Upper lobe of left lung (tissue), 6 donors: ENCODE data around the gene PTPRG. TPM values are rescaled to one million over a fixed set of nuclear protein-coding genes. Genes with fewer than 3 reads are reported as not detected.

Source experiments
- ATAC-seq, 2 donors: fragments of 200-7000 bp; cut with Tn5 transposase; one replicate each; pipeline ENCODE4 v1.9.1; 2022; ENCODE audit warnings: mild to moderate bottlenecking in 2 of 2, moderate library complexity in 2 of 2; ENCODE audit not compliant: low FRiP score in 2 of 2
- DNase-seq, 2 donors: peaks; one replicate each; pipeline ENCODE4 v3.0.0-alpha.2; 2019 to 2020
- H3K27ac ChIP-seq, 4 donors: fragments of 200-600 bp; sonication (generic); one replicate each; pipeline ENCODE4 v1.5.1; 2016 to 2019
- H3K27me3 ChIP-seq, 4 donors: fragments of 200-600 bp; sonication (generic); one replicate each; pipeline ENCODE4 v1.5.1; 2017 to 2019
- H3K36me3 ChIP-seq, 4 donors: fragments of 200-600 bp; sonication (generic); one replicate each; pipeline ENCODE4 v1.5.1; 2016 to 2019
- H3K4me1 ChIP-seq, 4 donors: fragments of 200-600 bp; sonication (generic); one replicate each; pipeline ENCODE4 v1.5.1; 2018 to 2019
- H3K4me3 ChIP-seq, 4 donors: fragments of 200-600 bp; sonication (generic); one replicate each; pipeline ENCODE4 v1.5.1; 2017 to 2019; ENCODE audit warnings: mild to moderate bottlenecking in 2 of 4, moderate library complexity in 1 of 4
- H3K9me3 ChIP-seq, 4 donors: fragments of 200-600 bp; sonication (generic); one replicate each; pipeline ENCODE4 v1.5.1; 2018 to 2019
- EP300 ChIP-seq, 4 donors: sonication (generic); formaldehyde crosslinking; IDR thresholded peaks; one replicate each; pipeline ENCODE4 v1.5.1; 2017; ENCODE audit warnings: antibody characterized with exemption in 4 of 4, control low read depth in 2 of 4
- POLR2A ChIP-seq, 4 donors: fragments of 450-650 bp; IDR thresholded peaks; one replicate each; pipeline ENCODE4 v1.5.1; 2016 to 2017; ENCODE audit warnings: antibody characterized with exemption in 4 of 4, mild to moderate bottlenecking in 2 of 4
- POLR2AphosphoS5 ChIP-seq, 2 donors: sonication (generic); formaldehyde crosslinking; IDR thresholded peaks; one replicate each; pipeline ENCODE4 v1.5.1; 2017; ENCODE audit warnings: antibody characterized with exemption in 2 of 2
- WGBS, 2 donors: methylation state at CpG; one replicate each; pipeline ENCODE4 v1.1.5; 2017 to 2018; 5-methylcytosine and 5-hydroxymethylcytosine counted together
- total RNA-seq, 6 donors: library from RNA; depleted of rRNA in 4 of 6; stranded (reverse); fragments of >200 nt in 4 of 6; gene quantifications; one replicate each; pipeline versions ENCODE4 v1.1.0 to v1.2.1, GENCODE V29; 2016 to 2021
- TF ChIP-seq, protein P1 (sequence below), 6 experiments: fragments of 450-650 bp in 4 of 6; fragments of 200-600 bp in 2 of 6; sonication (generic) in 2 of 6; IDR thresholded peaks; one replicate each; pipeline ENCODE4 v1.5.1; 2016 to 2019; ENCODE audit warnings: antibody characterized with exemption in 6 of 6
- donor health status: DM: no; HTN: no; CAD: no; lungs with moderate emphysema.
- donor health status: DM: no; HTN: yes; CAD: no; lungs with severe emphysema.

PTPRG gene
- total RNA-seq, 6 donors from 2014 or later, result 58.7 to 101 (median 68.8) TPM

DNA sequence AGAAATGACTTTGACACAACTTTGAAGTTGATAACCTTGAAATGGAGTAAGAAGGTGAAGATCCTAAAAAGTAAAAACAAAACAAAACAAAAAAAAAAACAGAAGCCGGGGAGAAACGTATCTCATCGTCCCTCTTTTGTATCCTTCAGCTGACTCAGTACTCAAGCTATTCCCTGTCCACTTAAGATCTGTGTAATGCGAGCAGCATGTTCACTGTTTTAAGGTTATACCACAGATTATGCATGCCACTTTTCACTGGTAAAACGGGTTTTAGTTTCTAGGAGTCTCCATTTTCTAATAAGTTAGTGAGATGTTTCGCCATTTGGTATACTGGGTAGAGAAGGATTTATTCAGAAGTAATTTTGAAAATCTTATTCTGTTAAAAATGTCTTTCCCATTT is 487.7 kb downstream of the PTPRG start:
- H3K4me1 ChIP-seq, result no peaks in the 10 kb centered on the region
- H3K9me3 ChIP-seq, result no peaks in the 10 kb centered on the region
- WGBS, 2 donors, result 77 to 81% methylated on average over 6 of the region's 6 CpGs
- H3K36me3 ChIP-seq, result no peaks in the 10 kb centered on the region
- no peak for DNase-seq
- no peak for ATAC-seq
- TF ChIP-seq EP300 (IDR thresholded peaks at IDR 0.05) (no peak), POLR2AphosphoS5 (IDR thresholded peaks at IDR 0.05) (no peak), POLR2A (IDR thresholded peaks at IDR 0.05) (no peak)
- TF ChIP-seq, protein P1, sequence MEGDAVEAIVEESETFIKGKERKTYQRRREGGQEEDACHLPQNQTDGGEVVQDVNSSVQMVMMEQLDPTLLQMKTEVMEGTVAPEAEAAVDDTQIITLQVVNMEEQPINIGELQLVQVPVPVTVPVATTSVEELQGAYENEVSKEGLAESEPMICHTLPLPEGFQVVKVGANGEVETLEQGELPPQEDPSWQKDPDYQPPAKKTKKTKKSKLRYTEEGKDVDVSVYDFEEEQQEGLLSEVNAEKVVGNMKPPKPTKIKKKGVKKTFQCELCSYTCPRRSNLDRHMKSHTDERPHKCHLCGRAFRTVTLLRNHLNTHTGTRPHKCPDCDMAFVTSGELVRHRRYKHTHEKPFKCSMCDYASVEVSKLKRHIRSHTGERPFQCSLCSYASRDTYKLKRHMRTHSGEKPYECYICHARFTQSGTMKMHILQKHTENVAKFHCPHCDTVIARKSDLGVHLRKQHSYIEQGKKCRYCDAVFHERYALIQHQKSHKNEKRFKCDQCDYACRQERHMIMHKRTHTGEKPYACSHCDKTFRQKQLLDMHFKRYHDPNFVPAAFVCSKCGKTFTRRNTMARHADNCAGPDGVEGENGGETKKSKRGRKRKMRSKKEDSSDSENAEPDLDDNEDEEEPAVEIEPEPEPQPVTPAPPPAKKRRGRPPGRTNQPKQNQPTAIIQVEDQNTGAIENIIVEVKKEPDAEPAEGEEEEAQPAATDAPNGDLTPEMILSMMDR (IDR thresholded peaks at IDR 0.05), result no peak
- no peak overlapping the region for H3K27ac ChIP-seq
- H3K27me3 ChIP-seq, result no peaks in the 10 kb centered on the region
- no peak overlapping the region for H3K4me3 ChIP-seq

DNA sequence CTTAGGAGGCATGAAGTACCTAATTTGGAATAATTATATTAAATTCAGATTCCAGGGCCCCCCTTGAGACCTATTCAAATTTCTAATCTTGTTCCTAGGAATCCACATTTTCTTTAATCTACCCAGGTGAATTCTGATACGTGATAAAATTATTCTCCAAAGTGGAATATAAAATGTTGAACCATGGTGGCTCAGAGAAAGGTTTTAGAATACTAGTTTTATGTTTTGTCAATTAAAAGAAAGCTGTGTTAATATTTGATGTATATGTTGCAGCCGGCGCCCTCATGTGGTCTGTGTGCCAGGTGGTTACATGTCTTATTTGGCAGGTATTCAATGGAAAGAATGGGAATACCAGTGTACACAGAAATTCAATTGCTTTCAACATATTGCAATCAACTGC is 490.1 kb downstream of the PTPRG start:
- DNase-seq, result peak in 1 of 2 donors; percentile 27
- TF ChIP-seq, protein P1 (IDR thresholded peaks at IDR 0.05), result no peak
- TF ChIP-seq EP300 (IDR thresholded peaks at IDR 0.05) (no peak), POLR2A (IDR thresholded peaks at IDR 0.05) (no peak), POLR2AphosphoS5 (IDR thresholded peaks at IDR 0.05) (no peak)

DNA sequence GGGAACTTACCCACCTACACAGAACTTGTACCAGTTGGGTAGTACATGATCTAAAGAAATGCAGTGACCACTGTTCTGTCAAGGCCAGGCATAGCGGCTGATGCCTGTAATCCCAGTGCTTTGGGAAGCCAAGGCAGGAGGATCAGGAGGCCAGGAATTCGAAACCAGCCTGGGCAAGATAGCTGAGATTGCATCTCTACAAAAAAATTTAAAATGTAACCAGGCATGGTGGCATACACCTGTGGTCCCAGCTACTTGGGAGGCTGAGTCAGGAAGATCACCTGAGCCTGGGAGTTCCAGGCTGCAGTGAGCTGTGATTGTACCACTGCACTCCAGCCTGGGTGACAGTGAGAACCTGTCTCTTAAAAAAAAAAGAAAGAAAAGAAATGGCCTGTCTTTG is 491.0 kb downstream of the PTPRG start:
- H3K4me3 ChIP-seq, result no peak overlapping the region
- no peaks in the 10 kb centered on the region for H3K4me1 ChIP-seq

More for the DNA sequence above, 490.1 kb downstream of the PTPRG start:
- no peaks in the 10 kb centered on the region for H3K27me3 ChIP-seq
- H3K27ac ChIP-seq, result no peak overlapping the region
- no peaks in the 10 kb centered on the region for H3K36me3 ChIP-seq
- no peaks in the 10 kb centered on the region for H3K4me1 ChIP-seq
- ATAC-seq, result no peak
- no peaks in the 10 kb centered on the region for H3K9me3 ChIP-seq
- H3K4me3 ChIP-seq, result no peak overlapping the region
- WGBS, 2 donors, result 75 to 85% methylated on average over 3 of the region's 3 CpGs

DNA sequence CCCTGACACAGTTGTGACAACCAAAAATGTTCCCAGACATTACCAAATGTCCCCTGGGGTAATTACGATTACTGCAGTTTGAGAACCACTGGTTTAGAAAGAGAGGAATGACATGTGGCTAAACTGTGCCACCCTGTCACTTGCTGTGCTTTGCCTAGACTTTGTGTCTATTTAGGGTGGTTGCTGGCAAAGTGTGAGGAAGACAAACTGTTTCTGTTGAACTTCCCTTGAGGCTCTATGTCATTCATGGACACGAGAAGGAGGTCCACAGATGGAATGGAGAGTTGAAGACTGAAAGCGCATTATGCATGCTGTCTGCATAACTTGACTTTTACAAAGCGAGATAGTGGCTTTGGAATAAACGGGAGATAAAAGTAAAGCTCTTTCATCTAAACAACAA is 495.3 kb downstream of the PTPRG start:
- H3K4me1 ChIP-seq, result no peaks in the 10 kb centered on the region
- ATAC-seq, result no peak
- WGBS, 2 donors, result 89 to 95% methylated on average over 5 of the region's 5 CpGs
- no peaks in the 10 kb centered on the region for H3K9me3 ChIP-seq
- TF ChIP-seq EP300 (IDR thresholded peaks at IDR 0.05) (no peak), POLR2A (IDR thresholded peaks at IDR 0.05) (no peak), POLR2AphosphoS5 (IDR thresholded peaks at IDR 0.05) (no peak)
- TF ChIP-seq, protein P1 (IDR thresholded peaks at IDR 0.05), result no peak
- H3K27ac ChIP-seq, result no peak overlapping the region
- DNase-seq, result no peak
- H3K27me3 ChIP-seq, result no peaks in the 10 kb centered on the region
- no peak overlapping the region for H3K4me3 ChIP-seq
- H3K36me3 ChIP-seq, result no peaks in the 10 kb centered on the region

More for the DNA sequence above, 491.0 kb downstream of the PTPRG start:
- TF ChIP-seq, protein P1 (IDR thresholded peaks at IDR 0.05), result no peak
- TF ChIP-seq POLR2AphosphoS5 (IDR thresholded peaks at IDR 0.05) (no peak), POLR2A (IDR thresholded peaks at IDR 0.05) (no peak), EP300 (IDR thresholded peaks at IDR 0.05) (no peak)
- WGBS, 2 donors, result 83 to 84% methylated on average over 2 of the region's 2 CpGs
- Histone ChIP-seq H3K27ac (no peak overlapping the region), H3K27me3 (no peaks in the 10 kb centered on the region), H3K9me3 (no peaks in the 10 kb centered on the region), H3K36me3 (no peaks in the 10 kb centered on the region)
- DNase-seq, result no peak
- ATAC-seq, result no peak

DNA sequence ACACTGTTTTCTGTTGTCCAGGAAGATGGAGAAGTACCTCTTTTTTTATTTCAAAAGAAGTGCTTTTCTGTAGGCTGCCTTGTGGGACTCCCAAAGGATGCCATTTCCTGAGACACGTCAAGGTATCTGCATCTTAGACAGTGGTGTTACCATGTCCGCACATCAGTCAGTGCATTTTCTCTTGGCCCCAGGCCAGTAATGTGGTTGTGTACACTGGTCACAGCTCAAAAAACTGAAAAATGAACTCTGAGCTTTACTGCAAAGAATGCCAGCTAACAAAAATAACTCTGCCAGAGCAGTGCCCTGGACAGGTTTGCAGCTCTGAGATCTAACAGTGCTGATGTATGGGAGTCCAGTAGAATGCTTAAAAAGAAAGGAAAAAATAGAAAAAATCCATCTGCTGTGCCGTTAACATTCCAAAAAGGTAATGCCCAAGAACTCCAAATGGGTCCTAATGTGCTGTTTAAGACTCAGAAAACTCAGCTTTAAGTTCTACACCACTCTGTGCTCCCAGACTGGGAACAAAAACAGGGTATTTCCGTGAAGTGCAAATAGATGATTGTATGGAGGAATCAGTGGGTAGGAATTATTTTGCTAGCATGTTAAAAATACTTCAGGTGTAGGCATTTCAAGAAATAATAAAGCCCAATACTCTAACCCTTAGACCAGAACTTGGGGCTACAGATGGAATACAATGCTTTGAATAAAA is 496.1 kb downstream of the PTPRG start:
- DNase-seq (no peak), ATAC-seq (no peak)
- H3K27me3 ChIP-seq, result no peaks in the 10 kb centered on the region
- 83 to 88% methylated on average over 4 of the region's 4 CpGs for WGBS, 2 donors
- no peak for TF ChIP-seq POLR2AphosphoS5 (IDR thresholded peaks at IDR 0.05)
- TF ChIP-seq POLR2A (IDR thresholded peaks at IDR 0.05), result no peak
- TF ChIP-seq, protein P1 (IDR thresholded peaks at IDR 0.05), result no peak
- no peak for TF ChIP-seq EP300 (IDR thresholded peaks at IDR 0.05)
- H3K27ac ChIP-seq, result no peak overlapping the region
- H3K36me3 ChIP-seq, result no peaks in the 10 kb centered on the region
- H3K4me3 ChIP-seq, result no peak overlapping the region
- H3K4me1 ChIP-seq, result no peaks in the 10 kb centered on the region
- H3K9me3 ChIP-seq, result no peaks in the 10 kb centered on the region
